Dermis blood vessel endothelial cell (primary cell): ENCODE data around the gene EMP1. TPM values are rescaled to one million over a fixed set of nuclear protein-coding genes. Genes with fewer than 3 reads are reported as not detected.
"Not testable (repeated sequence)": the region's sequence is repeated elsewhere in the genome, so short reads cannot be mapped to it uniquely, and the experiment has no call there.

Experiments used
- DNase-seq: peaks from one replicate; pipeline ENCODE4 v3.0.0; 2010
- total RNA-seq: library from RNA; depleted of rRNA; stranded (reverse); fragments of >200 nt; gene quantifications from 2 replicates; pipeline ENCODE4 v1.2.3, GENCODE V29; 2014

EMP1 gene
- total RNA-seq, 1 donor from 2014 or later, result 336 TPM

DNA sequence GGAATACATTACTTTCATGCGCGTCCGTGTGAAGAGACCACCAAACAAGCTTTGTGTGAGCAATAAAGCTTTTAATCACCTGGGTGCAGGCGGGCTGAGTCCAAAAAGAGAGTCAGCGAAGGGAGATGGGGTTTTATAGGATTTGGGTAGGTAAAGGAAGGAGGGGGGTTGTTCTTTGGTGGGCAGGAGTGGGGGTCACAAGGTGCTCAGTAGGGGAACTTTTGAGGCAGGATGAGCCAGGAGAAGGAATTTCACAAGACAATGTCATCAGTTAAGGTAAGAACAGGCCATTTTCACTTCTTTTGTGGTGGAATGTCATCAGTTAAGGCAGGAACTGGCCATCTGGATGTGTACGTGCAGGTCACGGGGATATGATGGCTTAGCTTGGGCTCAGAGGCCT is 63.1 kb downstream of the EMP1 start:
- DNase-seq, result not testable (repeated sequence)

DNA sequence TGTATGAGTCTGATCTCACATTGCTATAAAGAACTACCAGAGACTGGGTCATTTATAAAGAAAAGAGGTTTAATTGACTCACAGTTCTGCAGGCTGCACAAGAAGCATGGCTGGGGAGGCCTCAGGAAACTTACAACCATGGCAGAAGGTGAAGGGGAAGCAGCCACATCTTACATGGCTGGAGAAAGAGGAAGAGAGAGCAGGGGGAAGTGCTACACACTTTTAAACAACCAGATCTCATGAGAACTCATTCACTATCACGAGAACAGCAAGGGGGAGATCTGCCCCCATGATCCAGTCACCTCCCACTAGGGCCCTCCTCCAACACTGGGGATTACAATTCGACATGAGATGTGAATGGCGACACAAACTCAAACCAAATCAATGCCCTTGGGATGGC is 71.3 kb downstream of the EMP1 start:
- DNase-seq, result not testable (repeated sequence)

DNA sequence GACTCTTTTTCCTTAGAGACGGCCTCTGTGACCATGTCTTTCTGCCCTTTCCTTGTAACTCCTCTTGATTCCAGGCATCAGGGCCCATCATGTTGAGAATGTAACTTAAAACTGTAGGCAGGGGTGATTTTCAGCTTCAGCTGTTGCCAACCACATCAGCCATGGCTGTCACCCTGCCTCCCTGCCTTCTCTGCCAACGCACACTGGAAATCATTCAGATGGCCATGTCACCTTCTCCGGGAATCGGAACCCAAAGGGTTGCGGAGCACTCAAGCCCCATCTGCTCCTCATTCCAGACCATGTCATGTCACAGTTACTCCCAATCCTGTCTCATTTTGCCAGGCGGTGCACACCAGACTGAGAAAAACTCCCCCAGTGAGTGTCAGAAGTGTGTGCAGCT is 72.1 kb downstream of the EMP1 start:
- DNase-seq, result no peak

Other genes starting within 250 kb of the EMP1 start
- gene GPRC5D, start 244.6 kb upstream of the EMP1 start, total RNA-seq, result 0.17 TPM in 1 of 2 replicates, not detected in the other
- 23.3 and 34.7 TPM in 2 replicates for gene HEBP1, start 196.5 kb upstream of the EMP1 start, total RNA-seq
- 12.2 and 13.3 TPM in 2 replicates for gene FAM234B, start 152.3 kb upstream of the EMP1 start, total RNA-seq
- not detected in 2 replicates for gene GSG1, start 93.1 kb upstream of the EMP1 start, total RNA-seq